Astrocyte (in vitro differentiated cells and primary cell): Measurements from ENCODE around the gene SNX27. TPM values are rescaled to one million over a fixed set of nuclear protein-coding genes. Genes with fewer than 3 reads are reported as not detected.

Experiments used
- DNase-seq: peaks from one replicate; pipeline ENCODE4 v3.0.0-alpha.2; 2010; ENCODE audit warnings: low read depth
- FAIRE-seq: peaks from 2 replicates; lab custom pipeline; 2011; peaks lifted over from hg19 to GRCh38; lab: Jason Lieb, UNC
- H2AFZ ChIP-seq: 2 replicates; pipeline ENCODE4 v1.6.0; 2012; ENCODE audit warnings: low read depth, low read length, inconsistent platforms
- H3K27ac ChIP-seq: 2 replicates; pipeline ENCODE4 v1.5.1; 2011; ENCODE audit warnings: low read depth, low read length, inconsistent platforms
- H3K27me3 ChIP-seq: 2 replicates; pipeline ENCODE4 v1.6.0; 2011; ENCODE audit warnings: low read length, inconsistent platforms; ENCODE audit not compliant: insufficient read depth
- H3K36me3 ChIP-seq: 2 replicates; pipeline ENCODE4 v1.5.1; 2011; ENCODE audit warnings: low read length, inconsistent platforms; ENCODE audit not compliant: insufficient read depth
- H3K4me1 ChIP-seq: 2 replicates; pipeline ENCODE4 v1.5.1; 2011; ENCODE audit warnings: low read length, inconsistent platforms; ENCODE audit not compliant: insufficient read depth
- H3K4me2 ChIP-seq: 2 replicates; pipeline ENCODE4 v1.6.0; 2012; ENCODE audit warnings: low read length, inconsistent platforms
- H3K4me3 ChIP-seq: 2 replicates; pipeline ENCODE4 v1.5.1; 2011; ENCODE audit warnings: low read depth, mild to moderate bottlenecking, low read length, inconsistent platforms; ENCODE audit not compliant: insufficient read depth
- H3K79me2 ChIP-seq: 2 replicates; pipeline ENCODE4 v1.6.0; 2012; ENCODE audit warnings: mild to moderate bottlenecking, low read length, inconsistent platforms; ENCODE audit not compliant: insufficient read depth
- H3K9ac ChIP-seq: 2 replicates; pipeline ENCODE4 v1.6.0; 2012; ENCODE audit warnings: mild to moderate bottlenecking, low read length, inconsistent platforms
- H3K9me3 ChIP-seq: 2 replicates; pipeline ENCODE4 v1.5.1; 2012; ENCODE audit warnings: low read depth, mild to moderate bottlenecking, low read length, inconsistent platforms; ENCODE audit not compliant: insufficient read depth
- H4K20me1 ChIP-seq: 2 replicates; pipeline ENCODE4 v1.6.0; 2012; ENCODE audit warnings: low read length, inconsistent platforms; ENCODE audit not compliant: insufficient read depth
- H3K27ac Mint-ChIP-seq: one replicate; pipeline ENCODE4 v1.8.0; 2021; ENCODE audit warnings: mild to moderate bottlenecking, mixed read lengths; ENCODE audit not compliant: unreplicated experiment
- H3K27me3 Mint-ChIP-seq: one replicate; pipeline ENCODE4 v1.8.0; 2021; ENCODE audit warnings: low read depth, mixed read lengths; ENCODE audit not compliant: unreplicated experiment
- H3K36me3 Mint-ChIP-seq: one replicate; pipeline ENCODE4 v1.8.0; 2021; ENCODE audit warnings: low read depth, mixed read lengths; ENCODE audit not compliant: unreplicated experiment
- H3K4me1 Mint-ChIP-seq: one replicate; pipeline ENCODE4 v1.8.0; 2021; ENCODE audit warnings: low read depth, mixed read lengths; ENCODE audit not compliant: unreplicated experiment
- H3K4me3 Mint-ChIP-seq: one replicate; pipeline ENCODE4 v1.8.0; 2021; ENCODE audit warnings: mild to moderate bottlenecking, moderate library complexity, mixed read lengths; ENCODE audit not compliant: unreplicated experiment
- H3K9me3 Mint-ChIP-seq: one replicate; pipeline ENCODE4 v1.8.0; 2021; ENCODE audit warnings: mild to moderate bottlenecking, mixed read lengths; ENCODE audit not compliant: unreplicated experiment
- EZH2 ChIP-seq: IDR thresholded peaks from 2 replicates; pipeline ENCODE4 v1.6.1; 2012; ENCODE audit warnings: mild to moderate bottlenecking, low read length, inconsistent platforms; ENCODE audit not compliant: insufficient read depth
- total RNA-seq: library from RNA; stranded (reverse); gene quantifications from 2 replicates; pipeline ENCODE4 v1.2.1, GENCODE V29; 2021
- TF ChIP-seq, protein P1 (sequence below): IDR thresholded peaks from 2 replicates; pipeline ENCODE4 v1.5.1; 2011; ENCODE audit warnings: low read depth, mild to moderate bottlenecking, inconsistent platforms, low read length, moderate library complexity; ENCODE audit not compliant: insufficient read depth

The SNX27 gene
- total RNA-seq, 1 donor from 2014 or later: 53.1 TPM

DNA sequence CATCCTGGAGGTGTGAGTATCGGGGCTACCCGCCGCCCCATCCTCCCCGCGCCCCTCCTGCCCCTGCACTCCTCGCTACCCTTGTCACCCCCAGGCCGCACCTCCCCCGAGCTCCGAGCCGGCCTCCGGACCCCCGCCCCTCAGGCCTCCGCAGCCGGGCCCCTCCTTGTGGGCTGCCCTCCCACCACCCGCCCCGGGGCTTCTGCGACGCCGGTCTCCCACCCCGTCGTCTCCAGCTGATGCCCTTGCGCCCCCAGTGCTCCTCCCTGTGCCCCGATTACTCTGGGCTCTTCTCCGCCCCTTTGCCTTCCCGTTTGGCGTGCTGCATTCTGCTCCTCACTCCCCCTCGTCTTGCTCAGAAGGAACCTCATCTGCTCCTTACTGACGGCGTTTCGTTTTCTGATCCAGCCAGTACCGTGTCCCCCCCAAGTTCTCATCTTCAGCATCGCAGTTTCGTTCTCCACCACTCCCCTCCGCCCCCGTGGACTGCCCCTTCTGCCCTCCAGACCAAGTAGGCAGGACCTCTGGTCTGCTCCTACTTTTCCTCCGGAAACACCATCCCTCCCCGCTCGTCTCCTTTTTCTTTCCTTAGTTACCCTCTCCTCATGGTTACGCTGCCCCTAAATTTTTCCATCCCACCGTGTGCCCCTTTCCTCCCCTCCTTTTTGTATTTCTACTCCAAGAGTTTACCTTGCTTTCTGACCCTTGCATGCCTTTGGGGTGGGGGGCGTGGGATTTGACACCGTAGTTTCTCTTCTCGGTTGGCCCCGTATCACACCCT lies 841 bp downstream of the SNX27 start:
- Mint-ChIP-seq H3K4me1 (peaks cover 32% of the 10 kb centered on the region), H3K9me3 (no peaks in the 10 kb centered on the region), H3K27me3 (no peaks in the 10 kb centered on the region), H3K36me3 (peaks cover 3% of the 10 kb centered on the region), H3K27ac (peak overlapping the region; percentile 81), H3K4me3 (peak overlapping the region; percentile 100)
- Histone ChIP-seq H3K4me2 (peak overlapping the region; percentile 100), H4K20me1 (peaks cover 36% of the 10 kb centered on the region), H3K4me1 (peaks cover 34% of the 10 kb centered on the region), H3K79me2 (peaks cover 41% of the 10 kb centered on the region), H3K36me3 (peaks cover 4% of the 10 kb centered on the region), H3K9me3 (no peaks in the 10 kb centered on the region), H3K27me3 (no peaks in the 10 kb centered on the region), H3K9ac (peak overlapping the region; percentile 91), H3K27ac (peak overlapping the region; percentile 80), H2AFZ (peak overlapping the region; percentile 86), H3K4me3 (peak overlapping the region; percentile 83)
- FAIRE-seq (no peak), DNase-seq (peak; percentile 14)
- TF ChIP-seq, protein P1, sequence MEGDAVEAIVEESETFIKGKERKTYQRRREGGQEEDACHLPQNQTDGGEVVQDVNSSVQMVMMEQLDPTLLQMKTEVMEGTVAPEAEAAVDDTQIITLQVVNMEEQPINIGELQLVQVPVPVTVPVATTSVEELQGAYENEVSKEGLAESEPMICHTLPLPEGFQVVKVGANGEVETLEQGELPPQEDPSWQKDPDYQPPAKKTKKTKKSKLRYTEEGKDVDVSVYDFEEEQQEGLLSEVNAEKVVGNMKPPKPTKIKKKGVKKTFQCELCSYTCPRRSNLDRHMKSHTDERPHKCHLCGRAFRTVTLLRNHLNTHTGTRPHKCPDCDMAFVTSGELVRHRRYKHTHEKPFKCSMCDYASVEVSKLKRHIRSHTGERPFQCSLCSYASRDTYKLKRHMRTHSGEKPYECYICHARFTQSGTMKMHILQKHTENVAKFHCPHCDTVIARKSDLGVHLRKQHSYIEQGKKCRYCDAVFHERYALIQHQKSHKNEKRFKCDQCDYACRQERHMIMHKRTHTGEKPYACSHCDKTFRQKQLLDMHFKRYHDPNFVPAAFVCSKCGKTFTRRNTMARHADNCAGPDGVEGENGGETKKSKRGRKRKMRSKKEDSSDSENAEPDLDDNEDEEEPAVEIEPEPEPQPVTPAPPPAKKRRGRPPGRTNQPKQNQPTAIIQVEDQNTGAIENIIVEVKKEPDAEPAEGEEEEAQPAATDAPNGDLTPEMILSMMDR: no peak
- no peak for TF ChIP-seq EZH2

DNA sequence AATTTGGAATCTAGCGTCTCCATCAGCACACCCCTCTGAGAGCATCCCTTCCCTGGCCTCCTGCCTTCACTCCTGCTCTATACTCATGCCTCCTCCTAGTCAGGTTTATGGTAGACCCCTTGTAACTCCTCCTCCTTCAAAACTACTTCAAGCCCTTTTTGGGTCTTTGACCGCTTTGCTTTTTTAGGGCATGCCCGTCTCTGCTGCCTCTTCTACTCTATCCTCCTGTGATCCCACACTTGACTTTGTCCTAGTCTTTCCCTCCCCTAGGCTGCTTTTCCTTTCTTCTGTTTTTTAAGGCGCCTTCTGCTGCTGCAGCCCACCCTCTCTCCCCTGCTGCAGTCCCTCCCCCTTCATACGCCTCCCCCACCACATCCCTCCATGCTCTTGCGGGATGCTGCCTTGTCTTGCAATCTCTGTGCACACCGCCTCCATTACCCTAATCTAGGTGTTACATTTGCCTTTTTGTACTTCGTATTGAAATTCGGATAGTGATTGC lies 1.5 kb downstream of the SNX27 start:
- H3K36me3 Mint-ChIP-seq: peaks cover 3% of the 10 kb centered on the region
- peak overlapping the region; percentile 100 for H3K4me3 Mint-ChIP-seq
- H3K79me2 ChIP-seq: peaks cover 47% of the 10 kb centered on the region
- H3K4me2 ChIP-seq: peak overlapping the region; percentile 100
- no peak overlapping the region for H3K27ac ChIP-seq
- FAIRE-seq: no peak
- peak overlapping the region; percentile 81 for H3K27ac Mint-ChIP-seq
- H3K4me1 Mint-ChIP-seq: peaks cover 30% of the 10 kb centered on the region
- no peaks in the 10 kb centered on the region for H3K27me3 Mint-ChIP-seq
- H3K4me3 ChIP-seq: peak overlapping the region; percentile 83
- peaks cover 4% of the 10 kb centered on the region for H3K36me3 ChIP-seq
- peaks cover 30% of the 10 kb centered on the region for H3K4me1 ChIP-seq
- TF ChIP-seq EZH2: no peak
- TF ChIP-seq, protein P1: no peak
- H3K9me3 ChIP-seq: no peaks in the 10 kb centered on the region
- peak overlapping the region; percentile 91 for H3K9ac ChIP-seq
- no peak for DNase-seq
- H3K9me3 Mint-ChIP-seq: no peaks in the 10 kb centered on the region
- no peak overlapping the region for H2AFZ ChIP-seq
- no peaks in the 10 kb centered on the region for H3K27me3 ChIP-seq
- H4K20me1 ChIP-seq: peaks cover 38% of the 10 kb centered on the region
